HepG2 (cell line): Measurements from ENCODE around the gene TRABD. TPM values are rescaled to one million over a fixed set of nuclear protein-coding genes. Genes with fewer than 3 reads are reported as not detected.

Source experiments
- ARID4A ChIP-seq: sonication (generic); formaldehyde crosslinking; IDR thresholded peaks from 2 replicates; pipeline ENCODE4 v1.5.0; 2020; ENCODE audit warnings: mild to moderate bottlenecking, missing genetic modification reagents, borderline replicate concordance
- HBP1 ChIP-seq: IDR thresholded peaks from 2 replicates; pipeline ENCODE4 v1.6.1; 2016; ENCODE audit warnings: low read depth, control low read depth
- HOXA5 ChIP-seq: sonication (generic); formaldehyde crosslinking; IDR thresholded peaks from 2 replicates; pipeline ENCODE4 v1.4.0; 2020; ENCODE audit warnings: missing genetic modification reagents
- IKZF1 ChIP-seq: fragments of 450-650 bp; IDR thresholded peaks from 2 replicates; pipeline ENCODE4 v1.7.1; 2016
- KLF11 ChIP-seq: IDR thresholded peaks from 2 replicates; pipeline ENCODE4 v1.6.1; 2016; ENCODE audit warnings: missing compliant biosample characterization
- RERE ChIP-seq: IDR thresholded peaks from 2 replicates; pipeline ENCODE4 v1.6.1; 2016; ENCODE audit warnings: low read depth, missing genetic modification reagents, missing compliant biosample characterization
- TBP ChIP-seq: sonication (generic); formaldehyde crosslinking; IDR thresholded peaks from 2 replicates; pipeline ENCODE4 v1.5.0; 2020; ENCODE audit warnings: missing genetic modification reagents
- ZBTB3 ChIP-seq: sonication (generic); formaldehyde crosslinking; IDR thresholded peaks from 2 replicates; pipeline ENCODE4 v1.4.0; 2020; ENCODE audit warnings: low read depth, mild to moderate bottlenecking, moderate library complexity, missing genetic modification reagents, borderline replicate concordance
- ZFX ChIP-seq: sonication (generic); formaldehyde crosslinking; IDR thresholded peaks from 2 replicates; pipeline ENCODE4 v1.4.0; 2020; ENCODE audit warnings: mild to moderate bottlenecking, low read depth, missing genetic modification reagents, moderate library complexity
- ZNF276 ChIP-seq: sonication (generic); formaldehyde crosslinking; IDR thresholded peaks from 2 replicates; pipeline ENCODE4 v1.4.0; 2020; ENCODE audit warnings: mild to moderate bottlenecking, low read depth, missing genetic modification reagents
- ZNF501 ChIP-seq: sonication (generic); formaldehyde crosslinking; IDR thresholded peaks from 2 replicates; pipeline ENCODE4 v1.5.1; 2020; ENCODE audit warnings: mild to moderate bottlenecking, moderate library complexity, missing genetic modification reagents
- polyA plus RNA-seq, 8 experiments: library from polyadenylated mRNA; depleted of rRNA in 3 of 8; stranded (reverse) in 7 of 8; unstranded in 1 of 8; fragments of >200 nt; fragmentation: Illumina TruSeq in 4 of 8; extraction: Trizol in 4 of 8; gene quantifications; 2 replicates each; pipeline versions ENCODE4 v1.2.1 to v1.2.3, GENCODE V29; 2011 to 2016; ENCODE audit warnings: low read depth in 4 of 8, missing spikeins in 1 of 8, mixed read lengths in 1 of 8; ENCODE audit not compliant: insufficient read depth in 1 of 8
- total RNA-seq, 5 experiments: library from RNA; depleted of rRNA; stranded (reverse); fragments of >200 nt; fragmentation: Illumina TruSeq; extraction: Trizol; gene quantifications; 2 replicates each; pipeline ENCODE4 v1.2.3, GENCODE V29; 2016; ENCODE audit warnings: low read depth in 1 of 5

TRABD gene
- total and polyA plus RNA-seq, 2 of the 13 experiments (the other 11 are each of a cell fraction or from before 2014, with no cell fraction given) = 21.5 to 28.9 TPM

- peak; percentile 74 for TF ChIP-seq ARID4A (CRISPR knock-in tag)
- no peak for TF ChIP-seq RERE (CRISPR knock-in tag)
- TF ChIP-seq ZFX (CRISPR knock-in tag) = peak; percentile 80
- TF ChIP-seq HOXA5 = no peak
- TF ChIP-seq ZNF501 = no peak
- 0 out of 2 replicates have a peak, but pooled peaks have one; percentile 43 for TF ChIP-seq HBP1
- TF ChIP-seq KLF11 (CRISPR knock-in tag) = no peak
- no peak; the same call in 1 of the 2 replicates for TF ChIP-seq ZBTB3 (CRISPR knock-in tag)
- no peak for TF ChIP-seq TBP (CRISPR knock-in tag)
- no peak for TF ChIP-seq IKZF1
- TF ChIP-seq ZNF276 (CRISPR knock-in tag) = no peak
Observed at GRCh38 chr22:50200461-50201190, 14.9 kb downstream of the TRABD start, which contains the start of gene SELENOO (continued).
